CD4-positive, alpha-beta T cell treated with Interleukin-17A for 4 hours (primary cell): ENCODE measurements around the gene PAIP1.
"Not testable (repeated sequence)": the region's sequence is repeated elsewhere in the genome, so short reads cannot be mapped to it uniquely, and the experiment has no call there.

ENCODE experiments used
- DNase-seq: peaks from one replicate; pipeline ENCODE4 v3.0.0-alpha.2; 2020; ENCODE audit warnings: mixed read lengths

Gene PAIP1

DNA sequence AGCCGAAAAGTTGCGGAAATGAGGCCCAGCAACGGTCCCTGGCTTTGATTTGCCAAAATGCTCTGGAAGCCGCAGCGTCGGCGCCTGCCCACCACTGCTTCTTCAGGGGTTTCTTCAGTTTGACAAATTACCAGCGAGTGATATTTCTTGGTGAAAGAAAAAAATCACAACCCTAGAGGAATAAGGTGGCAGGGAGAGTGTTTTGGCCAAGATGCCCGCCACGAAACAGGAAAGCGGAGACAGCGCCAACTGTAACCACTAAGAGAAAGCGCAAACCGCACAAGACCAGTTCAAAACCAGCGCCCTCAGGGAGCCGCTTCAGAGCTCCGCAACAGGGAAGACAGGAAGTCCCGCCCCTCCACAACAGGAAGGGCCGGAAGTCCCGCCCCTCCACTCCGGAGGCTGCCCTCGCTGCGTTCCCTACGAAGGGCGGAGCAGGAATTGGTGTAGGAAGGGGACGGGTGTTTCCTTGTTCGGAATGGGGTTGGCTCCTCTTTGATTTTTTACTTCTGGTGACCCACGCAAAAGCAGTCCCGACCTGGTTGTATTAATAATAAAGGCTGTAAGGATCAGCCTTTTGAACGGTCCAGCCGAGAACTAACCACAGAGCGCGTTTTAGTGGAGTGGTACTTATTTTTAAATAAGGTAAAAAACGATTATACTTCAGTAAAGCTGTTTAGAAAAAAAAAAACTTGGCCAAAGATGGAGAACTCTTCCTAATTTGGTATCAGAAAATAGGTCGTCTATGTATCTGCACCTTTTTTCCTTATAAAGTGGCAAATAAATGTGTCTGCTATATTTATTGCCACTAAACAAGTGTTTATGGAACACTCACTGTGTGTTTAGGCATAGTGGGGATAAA lies 41.8 kb downstream of the PAIP1 start, which contains the start of gene C5orf34:
Gene C5orf34 (minus strand): TSS at position 333 of the 862 bp plus-strand sequence. CDS start 5,809 bp downstream, outside the sequence.
- peak; percentile 98 for DNase-seq

DNA sequence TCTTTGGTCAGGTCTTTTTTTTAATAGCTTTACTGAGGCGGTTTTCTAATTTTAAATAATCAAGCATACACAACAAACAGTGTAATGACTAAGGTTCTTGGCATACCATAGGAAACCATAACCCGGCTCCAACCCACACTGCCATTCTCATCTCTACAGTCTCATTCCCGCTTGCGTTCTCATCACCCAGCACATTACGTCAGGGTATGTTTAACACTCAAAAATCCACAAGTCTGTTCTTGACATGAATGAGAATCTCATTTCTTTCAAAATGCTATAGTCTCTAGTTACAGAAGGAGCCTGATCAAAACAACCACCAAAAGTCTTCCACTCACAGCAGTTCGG lies 42.4 kb downstream of the PAIP1 start:
- DNase-seq, result no peak

DNA sequence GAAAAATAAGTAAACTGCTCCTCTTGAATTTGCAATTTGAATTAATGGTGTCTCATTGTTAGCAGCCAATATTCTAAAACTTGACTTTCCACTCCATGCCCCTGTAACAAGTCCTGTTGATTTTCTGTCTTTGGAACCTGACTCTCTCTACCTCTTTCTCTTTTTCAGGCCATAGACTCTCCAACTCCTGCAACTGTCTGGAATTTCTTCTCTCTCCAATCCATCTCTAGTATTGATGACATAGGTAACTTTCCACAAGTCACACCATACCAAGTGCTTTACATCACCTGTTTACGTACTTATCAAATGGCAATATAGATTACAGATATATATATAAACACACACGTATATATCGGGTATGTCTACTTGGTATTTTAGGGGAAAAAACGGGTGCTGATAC lies 42.9 kb downstream of the PAIP1 start:
- no peak for DNase-seq

DNA sequence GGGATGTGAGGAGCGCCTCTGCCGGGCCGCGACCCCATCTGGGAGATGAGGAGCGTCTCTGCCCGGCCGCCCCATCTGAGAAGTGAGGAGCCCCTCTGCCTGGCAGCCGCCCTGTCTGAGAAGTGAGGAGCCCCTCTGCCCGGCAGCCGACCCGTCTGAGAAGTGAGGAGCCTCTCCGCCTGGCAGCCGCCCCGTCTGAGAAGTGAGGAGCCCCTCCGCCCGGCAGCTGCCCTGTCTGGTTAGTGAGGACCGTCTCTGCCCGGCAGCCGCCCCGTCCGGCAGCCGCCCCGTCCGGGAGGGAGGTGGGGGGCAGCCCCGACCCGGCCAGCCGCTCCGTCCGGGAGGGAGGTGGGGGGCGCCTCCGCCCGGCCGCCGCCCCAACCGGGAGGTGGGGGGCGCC lies 45.8 kb downstream of the PAIP1 start:
- not testable (repeated sequence) for DNase-seq

DNA sequence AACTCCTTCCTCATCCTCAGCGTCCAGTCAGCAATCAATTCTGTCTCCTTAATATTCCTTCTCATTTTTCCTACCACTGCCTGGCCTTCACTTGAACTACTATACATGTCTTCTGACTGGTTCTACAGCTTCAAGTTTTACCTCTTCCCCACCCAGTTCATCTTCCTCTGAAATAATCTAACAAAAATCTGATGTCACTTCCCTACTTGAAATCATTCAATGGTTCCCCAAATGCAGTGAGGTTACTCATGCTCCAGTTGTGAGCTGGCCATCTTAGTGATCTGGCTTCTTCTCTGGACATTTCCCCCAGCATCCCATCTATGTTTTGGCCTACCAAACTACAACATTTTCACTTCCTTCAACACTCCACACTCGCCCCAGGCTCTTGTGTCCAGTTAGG lies 58.3 kb downstream of the PAIP1 start:
- no peak for DNase-seq

DNA sequence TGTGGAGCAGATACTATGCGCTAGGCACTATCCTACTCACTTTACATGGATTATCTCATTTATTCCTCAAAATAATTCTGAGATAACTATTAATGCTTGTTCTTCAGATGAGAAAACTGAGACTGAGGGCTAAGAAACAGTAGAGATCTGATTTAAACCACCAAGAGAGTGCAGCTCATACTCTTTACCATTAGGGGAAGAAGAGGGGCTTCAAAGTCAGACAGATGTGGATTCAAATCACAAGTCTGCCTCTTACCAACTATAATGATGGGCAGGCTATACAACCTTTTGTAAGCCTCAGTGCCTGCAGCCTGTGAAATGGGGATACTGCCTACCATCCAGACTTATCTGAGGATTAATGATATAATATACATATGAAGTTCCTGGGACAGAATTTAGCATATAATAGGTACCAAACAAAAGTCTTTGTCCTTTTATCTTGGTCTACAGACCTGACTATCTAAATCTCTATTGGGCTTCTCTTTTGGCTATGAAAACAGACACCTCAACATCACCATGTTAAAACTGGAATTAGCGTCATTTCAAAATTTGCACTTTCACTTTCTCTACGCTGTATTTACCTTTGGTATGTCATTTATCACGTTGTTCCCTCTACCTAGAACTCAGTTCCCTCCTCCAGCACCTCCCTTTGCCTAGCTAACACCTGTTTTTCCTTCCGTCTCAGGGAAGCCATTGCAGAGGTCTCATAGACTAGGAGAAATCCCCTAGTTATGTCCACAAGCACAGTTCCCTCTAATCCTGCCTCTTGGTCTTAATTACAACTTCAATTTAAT lies 59.4 kb downstream of the PAIP1 start:
- no peak for DNase-seq

DNA sequence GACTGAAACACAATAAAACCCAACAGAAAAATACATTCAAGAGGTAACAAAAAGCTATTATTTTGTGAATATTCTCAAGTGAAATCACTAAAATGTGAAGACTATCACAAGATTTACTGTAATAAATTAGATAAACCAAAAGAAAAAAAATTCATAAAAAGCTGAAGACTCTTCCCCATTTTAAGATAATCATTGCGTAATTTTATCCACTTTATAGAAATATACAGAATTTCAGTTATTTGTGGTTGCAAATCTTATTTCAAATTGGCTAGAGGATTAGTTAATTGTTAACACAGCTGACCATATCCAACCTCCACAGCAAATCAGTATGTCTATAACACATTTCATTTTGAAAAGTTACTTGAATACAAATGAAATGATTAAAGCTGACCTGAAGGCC lies 65.6 kb downstream of the PAIP1 start:
- DNase-seq, result no peak

DNA sequence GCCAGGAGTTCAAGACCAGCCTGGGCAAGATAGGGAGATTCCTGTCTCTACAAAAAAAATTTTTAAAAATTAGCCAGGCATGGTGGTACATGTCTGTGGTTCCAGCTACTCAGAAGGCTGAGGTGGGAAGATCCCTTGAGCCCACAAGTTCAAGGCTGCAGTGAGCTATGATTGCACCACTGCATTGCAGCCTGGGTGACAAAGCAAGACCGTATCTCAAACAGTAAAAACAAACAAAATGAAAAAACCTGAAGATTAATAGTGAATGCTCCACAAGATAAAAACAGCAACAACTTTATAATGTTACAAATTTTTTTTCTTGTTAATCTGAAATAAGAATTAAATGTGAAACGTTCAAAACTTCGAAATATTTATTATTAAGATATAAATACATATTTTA lies 70.5 kb downstream of the PAIP1 start:
- no peak for DNase-seq

DNA sequence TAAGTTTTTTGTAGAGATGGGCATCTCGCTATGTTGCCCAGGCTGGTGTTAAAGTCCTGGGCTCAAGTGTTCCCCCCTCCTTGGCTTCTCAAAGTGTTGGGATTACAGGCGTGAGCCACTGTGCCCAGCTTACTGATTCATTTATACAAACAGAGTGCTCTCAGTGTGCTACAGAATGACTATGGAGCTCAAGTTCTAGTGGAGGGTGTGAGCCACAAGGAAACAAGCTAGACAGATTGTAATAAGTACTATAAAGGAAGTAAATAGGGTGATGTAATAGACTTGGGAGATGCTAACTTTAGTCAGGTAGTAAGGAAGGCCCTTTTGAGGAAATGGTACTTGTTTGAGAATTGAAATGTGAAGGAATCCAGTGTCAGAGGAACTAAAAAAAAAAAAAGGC lies 71.5 kb downstream of the PAIP1 start:
- DNase-seq, result peak; percentile 31

DNA sequence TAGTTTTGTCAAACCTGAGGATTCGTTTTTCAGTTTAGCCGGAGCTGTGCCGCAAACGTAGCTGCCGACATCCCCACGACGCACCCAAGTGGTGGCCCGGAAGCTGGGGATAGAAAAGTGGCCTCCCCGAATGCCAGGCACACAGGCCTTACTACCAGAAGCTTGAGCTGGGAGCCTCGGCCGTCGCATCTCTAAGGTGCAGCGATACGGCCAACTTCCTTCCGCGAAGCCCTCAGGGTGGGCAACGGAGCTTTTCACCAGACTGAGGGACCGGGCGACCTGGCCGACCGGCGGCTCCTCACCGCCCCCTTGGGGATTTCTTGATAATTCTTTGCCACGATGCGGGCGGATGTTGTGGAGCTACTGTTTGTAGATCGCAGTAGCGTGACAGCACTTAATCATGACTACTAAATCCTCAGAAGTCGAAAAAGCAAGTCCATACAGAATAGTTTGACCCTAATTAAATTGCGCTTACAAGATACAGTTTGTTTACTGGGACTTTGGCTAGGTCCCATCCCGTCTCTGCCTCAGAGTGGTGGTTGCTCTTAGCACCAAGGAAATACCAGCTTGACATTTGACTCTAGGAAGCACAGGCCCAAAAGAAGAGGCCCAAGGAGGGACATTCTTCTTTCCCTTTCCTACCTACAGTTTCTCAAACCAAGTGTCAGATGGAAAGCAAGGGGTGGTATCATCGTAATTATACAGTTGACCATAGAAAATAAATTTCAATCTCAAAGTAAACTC lies 72.6 kb downstream of the PAIP1 start:
- peak; percentile 88 for DNase-seq

DNA sequence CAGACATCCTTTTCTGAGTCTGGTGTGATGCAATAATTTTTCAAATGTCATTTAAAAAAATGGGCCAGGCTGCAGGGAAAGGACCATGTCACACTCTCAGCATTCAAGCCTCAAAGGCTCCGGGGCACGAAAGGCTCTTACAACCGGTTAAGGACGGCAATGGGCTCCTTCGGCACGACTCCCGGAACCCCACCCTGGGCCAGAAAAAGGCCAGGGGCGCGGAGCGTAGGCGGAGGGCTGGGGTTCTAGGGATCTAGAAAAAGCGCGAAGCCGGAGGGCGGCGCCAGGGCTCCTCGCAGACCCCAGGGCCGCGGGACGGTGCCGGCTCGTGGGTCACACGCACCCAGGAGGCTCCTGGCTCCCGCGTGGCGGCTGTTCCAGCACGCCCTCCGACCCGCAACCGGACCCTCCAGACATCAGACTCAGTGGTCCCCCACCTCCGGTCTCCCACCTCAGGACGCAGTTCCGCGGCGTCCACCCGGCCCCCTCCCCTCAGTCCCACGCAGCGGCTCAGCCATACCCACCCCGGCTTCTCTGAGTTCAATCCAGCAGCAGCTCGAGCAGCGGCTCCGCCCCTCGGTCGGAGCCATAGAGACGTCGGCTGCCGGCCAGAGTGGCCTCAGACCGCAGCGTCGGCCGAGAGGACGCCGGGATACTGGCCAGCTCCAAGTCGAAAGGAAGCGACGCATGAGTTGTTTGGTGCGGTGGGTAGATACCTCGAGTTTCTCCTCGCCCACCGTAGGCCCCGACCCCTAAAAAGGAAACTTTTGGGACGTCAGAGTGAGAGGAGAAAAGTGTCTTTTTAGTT lies 73.4 kb downstream of the PAIP1 start, which contains the start of gene TMEM267:
Gene TMEM267 (minus strand): TSS at position 568 of the 808 bp plus-strand sequence. CDS start 29,896 bp downstream, outside the sequence.
- peak; percentile 90 for DNase-seq

DNA sequence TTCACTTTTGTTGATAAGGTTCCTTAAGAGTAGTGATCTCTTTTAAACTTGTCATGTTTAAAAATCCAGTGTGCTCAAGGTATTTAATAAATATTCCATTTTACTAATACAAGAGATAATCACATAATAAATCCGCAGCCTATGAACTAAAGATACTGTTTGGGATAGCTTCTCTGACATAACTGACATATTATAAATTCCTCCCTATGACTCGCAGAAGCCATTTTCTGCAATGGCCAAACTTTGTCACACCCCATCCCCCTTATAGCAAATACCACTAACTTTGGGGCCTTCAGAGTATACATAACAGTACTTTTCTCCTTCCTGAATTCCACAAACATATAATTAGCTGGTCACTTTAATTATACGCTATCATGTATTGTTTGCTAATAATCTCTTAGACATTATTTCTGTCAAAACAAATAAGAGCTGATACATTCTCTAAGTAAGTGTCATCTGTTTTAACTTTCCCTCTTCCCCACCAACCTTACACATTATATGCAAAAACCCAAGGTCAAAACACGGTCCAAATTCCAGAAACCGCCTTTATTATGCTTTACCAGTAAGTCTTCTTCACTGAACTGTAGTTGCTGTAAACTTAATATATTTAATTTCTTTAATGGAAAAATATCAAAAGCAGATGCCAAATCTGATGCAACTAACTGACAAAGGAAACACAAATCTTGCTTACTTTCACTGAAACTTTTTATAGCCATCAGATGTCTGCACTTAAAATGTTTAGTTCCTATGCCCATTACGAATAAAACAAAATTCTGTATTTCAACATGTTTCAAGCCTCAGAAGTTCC lies 74.2 kb downstream of the PAIP1 start:
- no peak for DNase-seq
